HCT116 (cell line): ENCODE results near the gene CPSF2.

Experiments
- POLR2AphosphoS5 ChIP-seq: IDR thresholded peaks from 2 replicates; pipeline ENCODE4 v1.6.1; 2011; ENCODE audit warnings: mild to moderate bottlenecking, low read depth, low read length, moderate library complexity
- TF ChIP-seq, protein P1 (sequence below), 3 experiments: fragments of 200-600 bp in 1 of 3; sonication (generic) in 1 of 3; IDR thresholded peaks in 2 of 3; conservative IDR thresholded peaks in 1 of 3; 2 replicates each; pipeline ENCODE4 v1.5.1; 2012 to 2017; ENCODE audit warnings: low read depth in 2 of 3, low read length in 2 of 3, antibody characterized with exemption in 1 of 3, borderline replicate concordance in 1 of 3, control low read depth in 1 of 3, mild to moderate bottlenecking in 1 of 3, mixed read lengths in 1 of 3, mixed run types in 1 of 3, moderate library complexity in 1 of 3; ENCODE audit not compliant: insufficient read depth in 1 of 3

GRCh38 chr14:92176476-92176875 lies 54.7 kb downstream of the CPSF2 start:
- TF ChIP-seq, protein P1, sequence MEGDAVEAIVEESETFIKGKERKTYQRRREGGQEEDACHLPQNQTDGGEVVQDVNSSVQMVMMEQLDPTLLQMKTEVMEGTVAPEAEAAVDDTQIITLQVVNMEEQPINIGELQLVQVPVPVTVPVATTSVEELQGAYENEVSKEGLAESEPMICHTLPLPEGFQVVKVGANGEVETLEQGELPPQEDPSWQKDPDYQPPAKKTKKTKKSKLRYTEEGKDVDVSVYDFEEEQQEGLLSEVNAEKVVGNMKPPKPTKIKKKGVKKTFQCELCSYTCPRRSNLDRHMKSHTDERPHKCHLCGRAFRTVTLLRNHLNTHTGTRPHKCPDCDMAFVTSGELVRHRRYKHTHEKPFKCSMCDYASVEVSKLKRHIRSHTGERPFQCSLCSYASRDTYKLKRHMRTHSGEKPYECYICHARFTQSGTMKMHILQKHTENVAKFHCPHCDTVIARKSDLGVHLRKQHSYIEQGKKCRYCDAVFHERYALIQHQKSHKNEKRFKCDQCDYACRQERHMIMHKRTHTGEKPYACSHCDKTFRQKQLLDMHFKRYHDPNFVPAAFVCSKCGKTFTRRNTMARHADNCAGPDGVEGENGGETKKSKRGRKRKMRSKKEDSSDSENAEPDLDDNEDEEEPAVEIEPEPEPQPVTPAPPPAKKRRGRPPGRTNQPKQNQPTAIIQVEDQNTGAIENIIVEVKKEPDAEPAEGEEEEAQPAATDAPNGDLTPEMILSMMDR (IDR thresholded peaks at IDR 0.05 in 2 of 3, conservative IDR thresholded peaks at IDR 0.05 in 1 of 3; ENCODE audit: borderline replicate concordance in 1 of 3, insufficient read depth in 1 of 3, low read depth in 2 of 3, low read length in 2 of 3) = no peak
- no peak for TF ChIP-seq POLR2AphosphoS5
